Jurkat, Clone E6-1 (cell line): Measurements from ENCODE around the gene SLC35F4.

Source experiments
- DNase-seq: peaks from one replicate; pipeline ENCODE4 v3.0.0-alpha.2; 2011; ENCODE audit warnings: low read depth, low spot score
- H3K4me3 ChIP-seq: 2 replicates; pipeline ENCODE4 v1.5.1; 2011; ENCODE audit warnings: mild to moderate bottlenecking, low read length, control low read depth, moderate library complexity

Gene SLC35F4

DNA sequence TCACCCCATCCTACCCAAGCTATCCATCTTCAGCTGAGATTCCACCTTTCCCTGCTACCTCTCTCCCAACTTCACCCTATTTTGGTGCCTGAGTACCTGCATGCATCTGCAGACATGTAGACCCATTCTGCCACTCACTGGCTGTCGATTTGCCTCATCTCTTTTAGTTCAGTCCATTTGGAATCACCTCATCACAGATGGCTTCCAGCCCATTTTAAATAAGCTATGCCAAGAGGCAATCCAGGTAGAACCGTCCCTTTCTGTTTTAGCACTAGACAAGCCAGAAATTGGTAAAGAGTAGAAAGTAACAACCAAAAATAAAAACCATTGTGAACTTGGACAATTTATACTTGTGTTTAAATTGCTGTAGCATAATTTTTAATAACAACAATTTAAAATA lies 11.3 kb downstream of the SLC35F4 start:
- DNase-seq = no peak
- no peak overlapping the region for H3K4me3 ChIP-seq

DNA sequence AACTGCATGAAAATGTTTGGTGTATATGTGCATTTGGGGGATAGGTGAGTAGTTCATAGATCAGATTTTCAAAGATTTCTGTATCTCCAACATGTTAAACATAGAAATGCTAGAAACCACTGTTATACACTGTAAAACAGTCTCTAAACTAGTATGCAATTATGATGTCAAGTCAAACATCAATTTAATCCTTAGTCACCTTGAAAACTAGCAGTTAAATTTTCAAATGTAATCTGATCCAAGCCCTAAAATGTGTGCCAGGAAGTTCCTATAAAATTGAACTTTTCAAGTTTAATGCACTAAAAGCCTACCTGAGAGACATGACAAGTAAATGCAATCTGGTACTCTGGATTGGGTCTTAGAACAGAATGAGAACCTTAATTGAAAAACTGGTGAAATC lies 14.5 kb downstream of the SLC35F4 start:
- H3K4me3 ChIP-seq = no peak overlapping the region
- DNase-seq = no peak

DNA sequence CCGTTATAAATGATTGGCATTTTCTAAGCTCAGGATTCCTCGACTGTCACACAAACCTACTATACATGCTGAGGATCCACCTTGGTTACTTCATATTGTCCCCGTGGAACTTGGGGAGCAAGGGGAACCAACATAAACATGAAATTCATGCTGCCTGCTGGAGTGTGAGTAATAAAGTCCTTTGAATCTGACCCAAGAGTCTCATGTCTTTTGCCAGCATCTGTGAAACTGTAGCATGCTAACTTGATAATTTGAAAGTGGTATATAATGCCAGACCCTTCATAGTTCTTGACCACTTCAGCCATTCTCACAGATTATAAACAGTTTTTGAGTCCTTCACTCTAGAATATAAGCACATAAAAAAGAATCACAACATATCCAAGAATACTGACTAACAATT lies 17.1 kb downstream of the SLC35F4 start:
- no peak for DNase-seq

DNA sequence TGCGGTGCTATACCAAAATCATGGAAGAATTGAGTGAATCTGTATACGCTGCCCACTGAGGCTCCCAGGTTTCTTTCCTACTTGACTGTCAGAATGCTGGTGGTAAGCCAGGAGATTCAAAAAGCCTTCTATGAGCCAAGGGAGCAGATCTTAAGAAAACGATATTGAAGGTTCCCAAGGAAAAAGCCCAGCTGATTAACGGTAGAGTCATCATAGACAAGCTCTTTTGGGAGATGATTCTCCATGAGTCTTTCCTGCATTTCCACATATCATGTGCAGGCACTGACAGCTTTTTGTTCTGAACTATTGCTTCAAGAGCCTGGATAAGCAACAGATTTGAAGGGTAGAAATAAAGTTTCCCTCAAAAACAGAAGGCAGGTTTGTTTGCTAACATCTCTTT lies 17.5 kb downstream of the SLC35F4 start:
- no peak for DNase-seq

More for the DNA sequence above, 17.1 kb downstream of the SLC35F4 start:
- no peak overlapping the region for H3K4me3 ChIP-seq

DNA sequence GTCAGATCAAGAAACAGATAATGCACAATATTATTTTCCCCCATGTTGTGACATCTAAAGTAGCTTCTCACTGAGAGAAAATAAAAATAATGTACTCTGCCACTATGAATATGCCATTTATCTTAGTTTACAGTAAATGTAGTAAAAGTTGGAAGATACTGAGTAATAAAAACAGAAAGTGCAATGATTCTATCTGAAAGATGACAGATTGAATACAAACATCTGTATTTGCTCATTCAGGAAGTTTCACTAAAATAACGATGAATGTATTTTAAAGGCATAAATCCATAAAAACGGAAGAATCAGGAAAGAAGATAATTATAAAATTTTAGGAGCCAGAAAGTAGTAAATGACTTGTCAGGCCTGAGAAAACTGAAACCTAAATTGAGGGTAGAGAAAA lies 18.2 kb downstream of the SLC35F4 start:
- no peak overlapping the region for H3K4me3 ChIP-seq
- no peak for DNase-seq

More for the DNA sequence above, 17.5 kb downstream of the SLC35F4 start:
- H3K4me3 ChIP-seq = no peak overlapping the region

DNA sequence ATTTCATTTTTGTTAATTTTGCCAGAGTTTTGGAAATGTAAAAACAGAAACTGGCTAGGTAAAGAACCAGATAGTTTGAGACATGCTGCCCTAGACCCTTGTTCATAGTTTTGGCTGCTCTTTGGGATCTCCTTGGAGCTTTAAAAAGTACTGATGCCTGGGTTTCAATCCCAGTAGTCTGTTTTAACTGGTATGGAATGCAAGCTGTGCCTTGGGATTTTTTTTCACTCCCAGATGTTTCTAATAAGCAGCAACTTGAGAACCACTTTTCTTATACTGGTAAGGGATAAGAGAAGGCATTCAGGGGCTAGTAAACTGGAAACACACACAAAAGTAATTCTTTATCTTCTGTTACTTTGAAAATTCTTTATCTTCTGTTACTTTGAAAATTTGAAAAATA lies 18.8 kb downstream of the SLC35F4 start:
- DNase-seq = no peak
- H3K4me3 ChIP-seq = no peak overlapping the region

DNA sequence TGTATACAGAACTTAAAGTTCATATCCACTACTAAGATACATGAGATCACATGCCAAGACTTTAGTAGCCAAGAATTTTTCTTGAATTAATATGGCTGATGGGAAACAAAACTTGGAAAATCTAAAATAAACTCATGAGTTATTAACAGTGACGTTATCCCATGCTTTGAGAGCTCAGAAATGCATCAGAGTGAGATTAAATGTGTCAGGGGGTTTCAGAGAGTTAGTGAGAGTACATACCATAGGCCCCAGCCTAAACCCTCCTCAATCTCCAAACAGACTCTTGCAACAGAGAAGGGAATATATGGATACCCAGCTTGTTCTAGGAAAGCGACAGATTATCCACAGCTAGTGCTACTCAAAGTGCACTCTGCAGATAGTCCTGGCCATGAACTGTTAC lies 19.3 kb downstream of the SLC35F4 start:
- DNase-seq = no peak
- H3K4me3 ChIP-seq = no peak overlapping the region

DNA sequence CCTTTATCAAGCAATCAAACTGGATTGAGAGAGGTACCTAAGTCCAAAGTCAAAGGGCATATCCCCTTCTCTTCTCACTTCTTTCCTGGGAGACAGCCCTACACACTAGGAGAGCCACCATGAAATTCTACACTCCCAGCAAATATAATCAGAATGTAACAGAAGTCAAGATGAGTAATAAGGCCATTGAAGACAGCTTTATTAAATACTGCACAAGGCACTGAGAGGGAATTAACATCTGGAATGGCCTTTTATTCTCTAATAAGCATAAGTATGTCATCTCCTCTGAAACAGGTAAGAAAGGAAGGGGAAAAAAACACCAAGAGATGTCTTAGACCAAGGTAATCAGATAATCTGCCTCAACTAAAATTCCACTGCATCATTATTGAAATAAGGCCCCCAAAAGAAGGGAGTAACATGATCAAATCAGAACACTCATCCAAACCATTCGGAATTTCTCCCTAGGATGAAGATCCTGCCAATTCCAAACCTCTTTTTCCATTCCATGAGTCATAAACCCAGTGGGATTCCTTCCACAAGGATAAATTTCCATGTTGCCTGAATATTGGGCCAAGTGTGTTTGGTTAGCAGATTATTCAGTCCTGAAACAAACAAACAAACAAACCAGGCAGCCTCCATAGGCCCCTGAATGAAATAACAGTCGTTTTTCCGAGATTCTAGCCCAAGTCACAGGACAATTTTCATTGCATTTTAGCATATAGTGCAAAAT lies 19.9 kb downstream of the SLC35F4 start:
- H3K4me3 ChIP-seq = no peak overlapping the region
- DNase-seq = no peak

DNA sequence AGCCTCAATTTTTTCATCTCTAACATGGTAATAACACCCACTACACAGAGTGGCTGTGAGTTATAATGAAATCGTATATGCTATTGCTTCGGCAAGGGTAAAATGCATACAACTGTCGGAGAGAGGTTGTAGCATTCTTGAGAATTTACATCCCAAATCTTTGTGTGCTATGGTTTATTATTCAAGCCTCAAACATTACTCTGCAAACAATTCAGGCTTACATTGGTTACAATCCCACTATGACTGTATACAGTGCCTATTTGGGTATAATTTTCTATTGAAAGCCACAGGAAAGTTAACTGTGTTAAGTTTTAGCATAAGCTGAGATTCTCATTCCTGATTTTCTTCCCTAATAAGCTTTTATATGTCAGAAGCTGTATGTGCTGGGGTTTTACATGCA lies 20.6 kb downstream of the SLC35F4 start:
- no peak overlapping the region for H3K4me3 ChIP-seq
- no peak for DNase-seq

DNA sequence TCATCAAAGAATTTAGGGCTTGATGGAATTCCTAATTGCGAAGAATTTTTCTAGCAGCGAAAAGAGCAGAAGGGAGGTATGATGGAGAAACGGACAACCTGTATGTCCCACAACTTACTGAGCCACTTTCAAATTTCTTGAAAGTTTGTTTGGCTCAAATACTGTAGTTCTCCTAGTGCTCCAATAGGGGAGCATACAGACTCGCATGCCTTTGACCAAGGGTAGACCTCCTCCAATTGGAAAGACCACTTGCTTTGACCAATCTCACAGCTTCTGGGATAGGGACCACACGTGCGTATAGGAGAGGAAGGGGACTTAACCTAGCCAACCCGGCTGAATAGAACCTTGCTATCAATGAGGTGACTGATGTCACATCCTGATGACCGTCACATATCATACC lies 28.6 kb downstream of the SLC35F4 start:
- no peak for DNase-seq
- no peak overlapping the region for H3K4me3 ChIP-seq

DNA sequence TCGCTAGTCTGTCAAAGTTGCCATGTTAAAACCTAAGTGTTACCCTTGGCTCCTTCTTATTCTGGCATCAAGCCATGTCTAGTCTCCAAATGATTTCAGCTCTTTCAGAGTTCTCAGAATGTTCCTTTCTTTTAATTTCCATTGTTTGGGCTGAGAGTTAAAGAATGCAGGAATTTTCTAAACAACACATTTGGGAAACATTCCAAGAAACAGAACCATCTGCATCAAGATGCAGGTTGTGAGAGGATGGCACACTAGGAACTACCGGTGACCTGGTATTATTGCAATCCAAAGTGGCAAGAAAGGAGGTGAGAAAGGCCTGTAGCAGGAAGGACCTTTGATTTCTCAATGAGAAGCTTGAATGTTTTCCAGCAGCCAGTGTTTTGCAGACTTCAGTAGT lies 30.1 kb downstream of the SLC35F4 start:
- no peak overlapping the region for H3K4me3 ChIP-seq
- no peak for DNase-seq

DNA sequence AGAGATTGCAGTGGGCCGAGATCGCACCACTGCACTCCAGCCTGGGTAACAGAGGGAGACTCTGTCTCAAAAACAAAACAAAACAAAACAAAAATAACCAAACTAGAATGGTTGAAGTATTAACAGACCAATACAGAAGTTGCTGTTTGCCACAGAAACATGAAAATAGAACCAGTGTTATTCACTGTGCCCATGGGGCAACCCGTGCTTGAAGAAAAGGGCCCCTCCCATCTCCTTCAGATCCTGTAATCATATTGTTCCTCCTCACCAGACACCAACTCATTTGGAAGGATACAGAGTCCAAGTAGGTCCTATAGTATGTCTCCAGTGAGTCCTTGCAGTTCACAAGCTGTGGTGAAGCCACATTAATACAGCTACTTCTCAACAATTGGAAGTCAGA lies 30.9 kb downstream of the SLC35F4 start:
- no peak for DNase-seq
- no peak overlapping the region for H3K4me3 ChIP-seq

DNA sequence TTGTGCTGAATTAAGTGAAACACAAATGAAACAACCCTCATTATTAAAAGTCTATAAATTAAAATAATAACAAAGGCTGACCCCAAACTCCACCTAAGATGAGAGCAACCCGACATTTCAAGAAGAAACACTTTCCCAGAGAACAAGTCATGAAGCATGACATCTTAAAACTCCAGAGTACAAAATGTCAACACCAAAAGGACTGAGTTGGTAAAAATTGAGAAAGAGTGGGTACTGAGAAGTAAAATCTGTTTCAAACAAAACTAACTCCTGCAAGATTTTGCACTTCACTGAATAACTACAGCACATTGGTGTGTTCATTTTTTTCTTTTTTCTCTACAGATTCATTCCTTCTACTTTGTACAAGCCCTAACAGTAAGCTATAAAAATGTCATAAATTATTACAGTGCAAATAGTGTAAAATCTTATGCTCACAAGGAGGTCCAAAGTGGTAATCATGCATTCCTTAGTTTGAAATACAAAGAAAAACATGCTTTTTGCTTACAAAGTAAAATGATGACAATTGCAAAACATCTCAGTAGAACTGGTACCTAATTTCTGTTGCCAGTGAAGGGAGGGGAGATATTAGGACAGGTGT lies 31.8 kb downstream of the SLC35F4 start:
- H3K4me3 ChIP-seq = no peak overlapping the region
- DNase-seq = no peak

DNA sequence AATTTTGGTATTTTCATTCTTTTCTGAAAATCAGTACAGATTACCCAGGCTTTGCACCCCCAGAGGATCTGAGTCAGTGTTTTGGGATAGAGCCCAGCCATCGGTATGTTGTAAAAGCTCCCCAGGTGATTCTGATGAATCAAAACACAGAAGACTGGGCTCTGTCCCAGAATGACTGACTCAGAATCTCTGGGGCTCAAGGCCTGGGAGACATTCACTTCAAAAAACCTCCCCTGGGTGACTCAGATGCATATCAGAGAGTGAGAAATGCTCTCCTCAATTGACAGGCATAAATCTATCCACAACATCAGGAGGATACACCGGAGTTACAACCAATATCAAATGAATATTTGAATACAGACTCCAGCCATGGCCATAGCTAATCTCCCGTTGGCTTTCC lies 32.6 kb downstream of the SLC35F4 start:
- DNase-seq = no peak
- H3K4me3 ChIP-seq = no peak overlapping the region

DNA sequence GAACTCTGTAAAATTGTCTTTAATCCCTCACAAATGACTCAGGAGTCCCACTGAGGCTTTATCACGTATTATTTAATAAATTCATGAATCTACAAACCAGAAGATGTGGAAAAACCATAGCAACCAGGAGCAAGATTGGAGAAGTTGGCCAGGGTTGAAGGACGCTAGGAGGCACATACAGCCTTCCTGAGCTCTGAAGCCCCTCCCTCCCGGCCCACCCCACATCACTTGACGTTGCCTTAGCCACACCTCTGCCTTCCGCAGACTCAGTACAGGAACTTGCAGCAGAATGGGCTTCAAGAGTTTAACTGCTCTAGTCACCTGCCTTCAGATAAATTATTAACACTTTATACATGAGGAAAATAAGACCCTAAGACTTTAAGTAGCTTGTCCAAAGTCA lies 33.9 kb downstream of the SLC35F4 start:
- H3K4me3 ChIP-seq = no peak overlapping the region
- peak; percentile 72 for DNase-seq

DNA sequence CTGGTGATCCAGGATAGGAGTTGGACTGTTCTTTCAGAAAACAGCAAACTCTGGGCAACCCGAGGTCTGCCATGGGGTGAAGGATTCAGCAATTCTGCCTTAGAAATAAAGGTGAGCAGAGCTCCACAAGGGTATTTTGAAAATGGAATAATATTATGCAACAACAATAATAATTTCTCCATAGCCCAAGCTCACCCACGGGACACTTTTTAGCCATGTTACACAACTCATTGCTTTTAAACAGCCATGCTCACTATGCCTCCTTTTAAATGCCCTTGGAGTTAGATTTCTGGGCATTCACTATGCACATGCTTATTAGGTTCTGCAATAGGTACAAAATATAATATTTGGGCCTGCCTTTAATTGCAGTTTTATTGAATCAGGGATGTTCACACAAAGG lies 37.2 kb downstream of the SLC35F4 start:
- H3K4me3 ChIP-seq = no peak overlapping the region
- DNase-seq = no peak

DNA sequence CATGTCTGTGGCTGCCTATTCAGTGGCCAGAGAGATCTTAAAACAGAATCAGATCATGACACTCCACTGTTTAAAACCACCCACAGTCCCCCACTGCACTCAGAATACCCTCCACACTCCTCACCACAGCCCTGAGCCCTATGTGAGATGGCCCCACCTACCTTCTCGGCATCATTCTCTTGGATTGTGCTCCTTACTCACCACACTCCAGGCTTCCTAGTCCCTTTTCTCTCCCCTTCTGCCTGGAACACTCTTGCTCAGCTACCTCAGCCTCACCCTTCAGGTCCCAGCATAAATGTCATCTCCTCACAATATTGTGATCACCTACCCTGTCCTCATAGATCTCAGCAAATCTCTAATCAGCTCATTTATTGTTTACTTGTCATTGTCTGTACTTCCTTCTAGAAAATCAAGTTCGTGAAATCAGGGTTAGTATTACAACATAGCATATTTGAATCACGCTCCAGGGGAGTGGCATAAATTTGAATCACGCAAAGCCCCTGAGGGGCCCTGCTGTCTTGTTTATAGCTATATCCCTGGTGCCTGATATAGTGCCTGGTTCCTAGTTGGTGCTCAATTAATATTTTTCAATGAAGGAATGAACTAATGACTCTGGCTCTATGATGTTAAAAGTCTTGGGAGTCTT lies 42.8 kb downstream of the SLC35F4 start:
- DNase-seq = no peak
- H3K4me3 ChIP-seq = no peak overlapping the region

DNA sequence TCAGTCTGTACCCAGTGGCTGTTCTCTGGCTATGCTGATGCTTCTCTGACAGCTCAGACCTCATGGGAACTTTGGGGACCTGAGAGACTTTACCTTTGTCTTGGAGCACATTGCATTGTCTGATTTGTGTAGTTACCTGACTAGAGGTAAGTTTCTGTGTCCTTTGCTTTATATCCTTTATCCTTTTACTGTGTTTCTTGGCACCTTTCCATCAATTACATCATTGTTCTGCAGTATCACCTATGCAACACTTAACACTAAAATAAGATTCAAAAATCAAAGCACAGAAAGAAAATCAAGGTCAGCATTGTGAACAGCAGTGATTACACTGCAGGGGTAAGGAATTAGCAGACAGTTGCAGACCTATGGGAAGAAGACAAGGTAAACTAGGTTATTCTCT lies 43.8 kb downstream of the SLC35F4 start:
- DNase-seq = no peak
- H3K4me3 ChIP-seq = no peak overlapping the region

DNA sequence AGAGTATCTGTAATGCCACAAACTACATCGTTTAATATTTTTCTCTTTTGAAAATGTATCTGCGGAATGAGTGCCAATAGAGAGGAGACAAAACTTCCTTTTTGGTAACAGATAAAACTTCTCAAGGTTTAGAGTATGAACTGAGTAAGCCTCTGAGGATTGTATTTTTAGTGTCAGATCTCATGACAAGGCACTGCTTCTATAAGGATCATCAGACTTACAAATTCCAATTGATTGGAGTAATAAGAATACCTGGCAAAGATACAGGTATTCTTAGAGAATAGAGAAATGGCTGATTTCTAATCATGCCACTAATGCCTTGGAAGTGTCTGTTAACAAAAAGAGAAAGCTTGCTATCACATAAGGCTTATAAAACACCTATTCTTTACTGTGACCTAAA lies 45.3 kb downstream of the SLC35F4 start:
- no peak for DNase-seq
- no peak overlapping the region for H3K4me3 ChIP-seq

DNA sequence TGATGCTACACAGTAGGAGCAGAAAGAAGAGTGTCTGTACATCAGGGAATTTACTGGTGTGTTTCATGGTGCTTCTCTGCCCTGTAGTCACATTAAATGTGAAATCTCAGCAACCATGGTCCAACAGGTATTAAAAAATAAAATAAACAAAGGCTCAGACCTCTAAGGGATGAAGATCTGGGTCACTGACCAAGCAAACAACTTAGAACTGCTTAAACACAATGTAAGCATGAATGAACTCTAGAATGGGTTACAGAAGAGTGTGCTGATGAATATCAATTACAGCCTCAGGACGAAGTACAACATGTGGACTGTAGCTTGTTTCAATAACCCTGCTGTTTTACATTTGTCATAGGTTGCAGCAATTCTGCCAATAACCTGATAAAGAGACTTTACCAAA lies 47.4 kb downstream of the SLC35F4 start:
- no peak for DNase-seq
- no peak overlapping the region for H3K4me3 ChIP-seq
